Chondrocyte (in vitro differentiated cells): Measurements from ENCODE around the gene RELA. TPM values are rescaled to one million over a fixed set of nuclear protein-coding genes. Genes with fewer than 3 reads are reported as not detected.
"Not testable (repeated sequence)": the region's sequence is repeated elsewhere in the genome, so short reads cannot be mapped to it uniquely, and the experiment has no call there.

Experiments
- DNase-seq: peaks from one replicate; pipeline ENCODE4 v3.0.0; 2021; ENCODE audit warnings: mixed read lengths, low spot score
- H3K27ac Mint-ChIP-seq: one replicate; pipeline ENCODE4 v1.8.0; 2021; ENCODE audit warnings: mild to moderate bottlenecking, moderate library complexity, mixed read lengths; ENCODE audit not compliant: unreplicated experiment
- H3K27me3 Mint-ChIP-seq: 2 replicates; pipeline ENCODE4 v1.8.0; 2021; ENCODE audit warnings: low read depth, mixed read lengths
- H3K36me3 Mint-ChIP-seq: 2 replicates; pipeline ENCODE4 v1.8.0; 2021; ENCODE audit warnings: low read depth, mixed read lengths
- H3K4me1 Mint-ChIP-seq: 2 replicates; pipeline ENCODE4 v1.8.0; 2021; ENCODE audit warnings: low read depth, mild to moderate bottlenecking, mixed read lengths
- H3K4me3 Mint-ChIP-seq: one replicate; pipeline ENCODE4 v1.8.0; 2021; ENCODE audit warnings: mild to moderate bottlenecking, moderate library complexity, mixed read lengths; ENCODE audit not compliant: unreplicated experiment
- H3K9me3 Mint-ChIP-seq: 2 replicates; pipeline ENCODE4 v1.8.0; 2021; ENCODE audit warnings: low read depth, mixed read lengths
- CTCF ChIP-seq: fragments of 200-600 bp; sonication (generic); IDR thresholded peaks from 2 replicates; pipeline ENCODE4 v1.5.0; 2021; ENCODE audit warnings: antibody characterized with exemption, mild to moderate bottlenecking, moderate library complexity
- total RNA-seq: library from RNA; stranded (reverse); gene quantifications from 3 replicates; pipeline ENCODE4 v1.2.1, GENCODE V29; 2021

RELA gene
- total RNA-seq, 1 donor from 2014 or later = 72.7 TPM

DNA sequence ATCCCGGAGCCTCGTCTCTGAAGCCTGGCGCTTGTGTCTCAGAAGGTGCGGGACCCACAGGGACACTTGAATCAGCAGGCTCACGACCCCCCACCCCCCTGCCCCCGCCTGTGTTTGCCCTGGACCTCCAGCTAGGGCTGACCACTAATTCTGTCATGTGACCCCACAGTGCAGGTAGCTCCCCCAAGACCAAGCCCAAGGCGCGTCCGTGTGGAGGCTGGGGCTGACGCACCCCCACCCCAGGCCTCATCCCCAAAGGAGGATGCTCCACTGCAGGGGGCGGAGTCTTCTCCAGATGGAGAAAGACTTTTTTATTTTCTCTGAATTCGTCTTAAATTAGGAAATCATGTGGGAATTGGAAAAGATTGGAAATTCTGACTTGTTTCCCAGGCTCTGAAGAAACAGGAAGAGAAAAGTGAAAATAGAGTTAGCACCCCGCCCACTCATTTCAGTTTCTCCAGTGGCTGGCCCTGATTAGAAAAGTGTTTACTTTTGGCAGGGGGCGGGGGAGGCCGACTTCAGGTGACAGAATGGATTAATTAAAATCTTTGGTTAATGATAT lies 1.0 kb upstream of the RELA start:
- DNase-seq = peak; percentile 75
- H3K4me3 Mint-ChIP-seq = peak overlapping the region; percentile 82
- H3K27me3 Mint-ChIP-seq = no peaks in the 10 kb centered on the region
- H3K27ac Mint-ChIP-seq = peak overlapping the region; percentile 97
- H3K36me3 Mint-ChIP-seq = peaks cover 15% of the 10 kb centered on the region
- TF ChIP-seq CTCF = no peak
- no peaks in the 10 kb centered on the region for H3K9me3 Mint-ChIP-seq
- peaks cover 17% of the 10 kb centered on the region for H3K4me1 Mint-ChIP-seq

DNA sequence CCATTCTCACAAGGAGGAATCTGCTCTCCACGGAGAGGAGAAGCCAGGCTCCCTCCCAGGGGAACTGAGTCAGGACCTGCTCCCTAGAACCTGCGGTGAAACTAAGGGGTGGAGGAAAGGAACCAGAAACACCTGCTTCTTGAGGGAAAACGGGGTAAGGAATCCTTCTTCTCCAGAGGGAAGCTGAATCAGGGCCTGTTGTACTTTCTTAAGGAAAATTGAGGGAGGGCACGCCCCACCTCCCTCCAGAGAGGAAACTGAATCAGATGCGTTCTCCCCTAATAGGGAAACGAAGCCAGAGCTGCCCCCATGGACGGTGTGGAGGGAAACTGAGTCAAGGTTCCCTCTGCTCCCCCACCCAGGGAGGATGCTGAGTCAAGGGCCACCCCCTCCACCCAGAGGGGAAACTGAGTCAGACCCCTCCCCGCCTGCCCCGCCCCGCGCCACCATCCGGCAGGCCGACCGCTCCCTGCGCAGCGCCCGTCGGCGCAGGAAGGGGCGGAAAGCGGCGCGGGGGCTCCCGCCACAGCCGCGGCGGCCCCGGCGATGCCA lies 393 bp downstream of the RELA start:
- H3K4me1 Mint-ChIP-seq = peaks cover 17% of the 10 kb centered on the region
- H3K36me3 Mint-ChIP-seq = peaks cover 21% of the 10 kb centered on the region
- DNase-seq = peak; percentile 67
- no peak for TF ChIP-seq CTCF
- no peaks in the 10 kb centered on the region for H3K27me3 Mint-ChIP-seq
- peak overlapping the region; percentile 87 for H3K27ac Mint-ChIP-seq
- no peaks in the 10 kb centered on the region for H3K9me3 Mint-ChIP-seq
- H3K4me3 Mint-ChIP-seq = peak overlapping the region; percentile 79

DNA sequence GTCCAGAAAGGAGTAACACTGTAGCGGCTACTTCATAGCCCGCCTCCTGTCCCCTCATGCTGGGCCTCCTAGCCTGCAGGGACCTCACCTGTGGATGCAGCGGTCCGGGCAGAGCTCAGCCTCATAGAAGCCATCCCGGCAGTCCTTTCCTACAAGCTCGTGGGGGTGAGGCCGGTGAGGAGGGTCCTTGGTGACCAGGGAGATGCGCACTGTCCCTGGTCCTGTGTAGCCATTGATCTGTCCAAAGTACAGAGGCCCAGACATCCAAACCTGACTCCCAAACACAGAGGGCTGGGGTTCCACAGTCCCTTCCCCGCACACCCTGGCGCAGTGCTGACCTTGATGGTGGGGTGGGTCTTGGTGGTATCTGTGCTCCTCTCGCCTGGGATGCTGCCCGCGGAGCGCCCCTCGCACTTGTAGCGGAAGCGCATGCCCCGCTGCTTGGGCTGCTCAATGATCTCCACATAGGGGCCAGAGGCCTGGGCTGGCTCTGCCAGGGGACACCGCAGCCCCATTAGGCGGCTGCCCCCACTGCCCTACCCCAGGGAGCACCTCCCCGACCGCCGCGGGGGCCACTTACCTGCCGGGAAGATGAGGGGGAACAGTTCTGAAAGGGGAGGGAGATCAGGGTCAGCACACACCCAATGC lies 993 bp downstream of the RELA start:
- Mint-ChIP-seq H3K4me1 (peaks cover 17% of the 10 kb centered on the region), H3K27ac (peak overlapping the region; percentile 87)

GRCh38 chr11:65660908-65661307 lies 1.8 kb downstream of the RELA start:
- Mint-ChIP-seq H3K27ac (peak overlapping the region; percentile 80), H3K36me3 (peaks cover 32% of the 10 kb centered on the region), H3K4me3 (peak overlapping the region; percentile 79), H3K4me1 (peaks cover 17% of the 10 kb centered on the region)
- DNase-seq = peak; percentile 24
- H3K27me3 Mint-ChIP-seq, H3K9me3 Mint-ChIP-seq: not testable (repeated sequence)

More for the DNA sequence above, 993 bp downstream of the RELA start:
- peak overlapping the region; percentile 79 for H3K4me3 Mint-ChIP-seq
- TF ChIP-seq CTCF = no peak
- DNase-seq = peak; percentile 89
- no peaks in the 10 kb centered on the region for H3K9me3 Mint-ChIP-seq
- H3K36me3 Mint-ChIP-seq = peaks cover 27% of the 10 kb centered on the region
- no peaks in the 10 kb centered on the region for H3K27me3 Mint-ChIP-seq

DNA sequence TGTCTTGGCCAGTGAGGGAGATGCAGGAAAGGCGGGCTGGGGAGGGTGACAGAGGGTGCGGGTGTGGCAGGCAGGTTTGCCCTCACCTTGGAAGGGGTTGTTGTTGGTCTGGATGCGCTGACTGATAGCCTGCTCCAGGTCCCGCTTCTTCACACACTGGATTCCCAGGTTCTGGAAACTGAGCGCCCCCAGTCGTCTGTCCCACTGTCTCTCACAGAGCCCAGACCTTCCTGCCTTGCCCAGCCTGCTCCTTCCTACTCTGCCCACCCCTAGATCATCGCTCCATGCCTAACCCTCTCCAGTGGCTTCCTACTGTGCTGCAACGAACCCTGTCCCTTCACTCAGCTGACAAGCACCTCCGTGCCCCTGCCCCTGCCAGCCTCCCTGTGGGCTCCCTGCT lies 2.7 kb downstream of the RELA start:
- no peak for TF ChIP-seq CTCF
- DNase-seq = no peak
- peaks cover 35% of the 10 kb centered on the region for H3K36me3 Mint-ChIP-seq
- no peak overlapping the region for H3K4me3 Mint-ChIP-seq
- H3K27me3 Mint-ChIP-seq = no peaks in the 10 kb centered on the region
- H3K4me1 Mint-ChIP-seq = peaks cover 17% of the 10 kb centered on the region
- no peak overlapping the region for H3K27ac Mint-ChIP-seq
- no peaks in the 10 kb centered on the region for H3K9me3 Mint-ChIP-seq
